ENCODE measurements around the gene NLRX1.

NLRX1 gene

DNA sequence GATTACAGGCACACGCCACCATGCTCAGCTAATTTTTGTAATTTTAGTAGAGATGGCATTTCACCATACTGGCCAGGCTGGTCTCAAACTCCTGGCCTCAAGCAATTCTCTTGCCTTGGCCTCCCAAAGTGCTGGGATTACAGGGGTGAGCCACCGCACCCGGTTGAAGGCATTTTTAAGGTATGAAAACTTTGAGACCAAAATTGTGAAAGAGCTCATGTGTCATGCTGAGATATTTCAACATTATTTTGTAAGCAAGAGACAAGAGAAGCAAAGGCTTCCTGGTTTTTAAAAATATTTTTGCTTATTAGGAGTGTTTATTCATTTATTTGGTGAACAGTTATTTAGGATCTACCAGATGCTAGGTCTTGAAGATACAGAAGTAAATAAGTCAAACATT, 23.6 kb downstream of the NLRX1 start:
- Histone ChIP-seq H3K4me3 (ENCODE audit: low read depth, low read length, poor library complexity, severe bottlenecking) (no peak overlapping the region), H3K9ac (ENCODE audit: low read length) (no peak overlapping the region), H3K4me2 (ENCODE audit: low read length) (no peak overlapping the region), H3K36me3 (ENCODE audit: insufficient read depth, low read length) (no peaks in the 10 kb centered on the region), H2AFZ (ENCODE audit: low read length) (no peak overlapping the region), H3F3A (ENCODE audit: insufficient read depth, low read length) (no peaks in the 10 kb centered on the region), H3K79me2 (ENCODE audit: insufficient read depth, low read length) (no peaks in the 10 kb centered on the region), H3K4me1 (ENCODE audit: insufficient read depth, low read length, severe bottlenecking) (no peaks in the 10 kb centered on the region), H3K9me3 (ENCODE audit: low read length) (no peaks in the 10 kb centered on the region), H3K27me3 (ENCODE audit: insufficient read depth, low read length) (0 out of 2 replicates have a peak, but pooled peaks cover 4% of the 10 kb centered on the region), H3K9me2 (ENCODE audit: low read depth, low read length) (no peaks in the 10 kb centered on the region), H3K27ac (ENCODE audit: low read depth, low read length, poor library complexity, severe bottlenecking) (no peak overlapping the region), H4K20me1 (ENCODE audit: insufficient read depth, low read length) (no peaks in the 10 kb centered on the region)
- no peak for TF ChIP-seq CTCF (IDR thresholded peaks at IDR 0.05; ENCODE audit: low read length)
- TF ChIP-seq EZH2 (IDR thresholded peaks at IDR 0.05; ENCODE audit: borderline replicate concordance, low read length) = no peak

GRCh38 chr11:119193001-119193400, 24.5 kb downstream of the NLRX1 start:
- Histone ChIP-seq H3K9me3 (ENCODE audit: low read length) (no peaks in the 10 kb centered on the region), H3K9ac (ENCODE audit: low read length) (no peak overlapping the region), H3K4me2 (ENCODE audit: low read length) (no peak overlapping the region), H3K4me3 (ENCODE audit: low read depth, low read length, poor library complexity, severe bottlenecking) (no peak overlapping the region), H3K9me2 (ENCODE audit: low read depth, low read length) (no peaks in the 10 kb centered on the region), H3K27me3 (ENCODE audit: insufficient read depth, low read length) (0 out of 2 replicates have a peak, but pooled peaks cover 4% of the 10 kb centered on the region), H2AFZ (ENCODE audit: low read length) (no peak overlapping the region), H3K27ac (ENCODE audit: low read depth, low read length, poor library complexity, severe bottlenecking) (no peak overlapping the region), H4K20me1 (ENCODE audit: insufficient read depth, low read length) (no peaks in the 10 kb centered on the region), H3F3A (ENCODE audit: insufficient read depth, low read length) (no peaks in the 10 kb centered on the region), H3K36me3 (ENCODE audit: insufficient read depth, low read length) (no peaks in the 10 kb centered on the region), H3K4me1 (ENCODE audit: insufficient read depth, low read length, severe bottlenecking) (no peaks in the 10 kb centered on the region), H3K79me2 (ENCODE audit: insufficient read depth, low read length) (no peaks in the 10 kb centered on the region)
- TF ChIP-seq CTCF (IDR thresholded peaks at IDR 0.05; ENCODE audit: low read length) (no peak), EZH2 (IDR thresholded peaks at IDR 0.05; ENCODE audit: borderline replicate concordance, low read length) (no peak)

- H3K36me3 ChIP-seq (ENCODE audit: insufficient read depth, low read length) = no peaks in the 10 kb centered on the region
- no peaks in the 10 kb centered on the region for H3K4me1 ChIP-seq (ENCODE audit: insufficient read depth, low read length, severe bottlenecking)
- H3K27me3 ChIP-seq (ENCODE audit: insufficient read depth, low read length) = 0 out of 2 replicates have a peak, but pooled peaks cover 4% of the 10 kb centered on the region
Measured at GRCh38 chr11:119193626-119194025, 25.1 kb downstream of the NLRX1 start.

More at GRCh38 chr11:119193626-119194025, 25.1 kb downstream of the NLRX1 start:
- Histone ChIP-seq H2AFZ (ENCODE audit: low read length) (no peak overlapping the region), H3K9ac (ENCODE audit: low read length) (no peak overlapping the region), H3K27ac (ENCODE audit: low read depth, low read length, poor library complexity, severe bottlenecking) (no peak overlapping the region), H3K79me2 (ENCODE audit: insufficient read depth, low read length) (no peaks in the 10 kb centered on the region), H3F3A (ENCODE audit: insufficient read depth, low read length) (no peaks in the 10 kb centered on the region), H3K4me2 (ENCODE audit: low read length) (no peak overlapping the region), H3K9me3 (ENCODE audit: low read length) (no peaks in the 10 kb centered on the region), H3K4me3 (ENCODE audit: low read depth, low read length, poor library complexity, severe bottlenecking) (no peak overlapping the region), H4K20me1 (ENCODE audit: insufficient read depth, low read length) (no peaks in the 10 kb centered on the region), H3K9me2 (ENCODE audit: low read depth, low read length) (no peaks in the 10 kb centered on the region)
- no peak for TF ChIP-seq EZH2 (IDR thresholded peaks at IDR 0.05; ENCODE audit: borderline replicate concordance, low read length)
- TF ChIP-seq CTCF (IDR thresholded peaks at IDR 0.05; ENCODE audit: low read length) = no peak
